Stimulated activated CD8-positive, alpha-beta memory T cell treated with anti-CD3 and anti-CD28 coated beads, Interleukin-7, amount 100 ng/mL, for 24 hours (primary cell): ENCODE results near the gene NGF.
"Not testable (repeated sequence)": the region's sequence is repeated elsewhere in the genome, so short reads cannot be mapped to it uniquely, and the experiment has no call there.

Experiments used
- DNase-seq: peaks from one replicate; pipeline ENCODE4 v3.0.0-alpha.2; 2020; ENCODE audit warnings: low read depth

Gene NGF

DNA sequence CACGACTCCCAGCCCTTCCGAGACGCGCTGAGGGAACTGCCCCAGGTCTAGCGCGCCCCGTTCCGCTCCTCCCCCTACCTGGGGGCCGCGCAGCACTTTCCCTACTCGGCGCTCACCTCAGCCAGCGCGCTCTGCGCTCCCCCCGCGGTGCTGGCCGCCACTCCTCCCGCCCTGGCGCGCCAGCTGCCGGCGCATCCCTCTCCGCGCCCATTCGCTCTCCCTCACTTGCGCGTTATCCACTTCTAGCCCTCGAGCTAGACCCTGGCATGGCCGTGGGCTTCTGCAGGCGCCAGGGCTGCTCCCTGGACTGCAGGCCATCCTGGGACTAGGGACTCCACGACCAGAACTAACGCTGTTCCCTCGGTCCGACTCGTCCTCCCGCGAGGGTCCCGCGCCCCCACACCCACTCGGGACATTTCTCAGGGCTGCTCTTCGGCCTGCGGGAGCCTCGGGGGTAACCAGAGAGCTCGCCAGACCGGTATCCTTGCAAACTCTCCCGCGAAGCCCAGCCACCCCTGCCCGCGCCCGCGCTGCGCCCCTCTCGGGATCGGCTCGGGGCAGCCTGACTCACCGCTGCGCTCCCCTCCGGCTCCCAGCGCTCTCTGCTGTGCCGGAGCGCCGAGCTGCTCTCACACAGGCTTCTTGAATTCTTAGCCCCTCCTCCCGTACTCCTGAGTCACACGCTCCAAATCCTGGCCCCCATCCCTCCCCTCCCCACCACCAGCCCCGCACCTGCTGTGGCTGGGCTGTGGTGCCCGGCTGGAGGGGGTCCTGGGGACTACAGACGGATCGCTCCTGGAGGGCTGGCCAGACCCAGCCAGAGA, at the start of gene NGF:
TSS of gene NGF (minus strand) at position 617 of the 824 bp plus-strand sequence. CDS start 51,454 bp downstream, outside the sequence.
- no peak for DNase-seq

- not testable (repeated sequence) for DNase-seq
Measured at GRCh38 chr1:115383455-115383854, 45.4 kb upstream of the NGF start.

DNA sequence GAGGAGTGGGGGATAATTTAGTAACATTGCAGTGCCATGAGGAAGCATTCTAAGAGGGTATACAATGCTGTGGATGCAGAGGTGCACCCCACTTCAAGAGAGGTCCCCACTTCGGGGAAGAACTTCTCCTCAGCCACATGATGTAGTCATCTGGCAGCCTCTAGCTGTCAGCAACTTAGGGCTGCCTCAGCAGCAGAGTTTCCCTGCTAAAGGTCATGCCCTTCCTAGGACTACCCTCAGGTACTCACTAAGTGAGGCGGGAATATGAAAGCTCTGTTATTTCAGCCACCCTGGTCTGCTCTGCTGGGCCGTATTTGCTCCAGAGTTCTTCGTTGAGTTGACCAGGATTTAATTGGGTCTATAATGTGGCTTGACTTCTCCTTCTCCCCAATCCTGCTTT, 41.9 kb upstream of the NGF start:
- DNase-seq, result no peak

GRCh38 chr1:115377411-115377810, 39.4 kb upstream of the NGF start:
- DNase-seq, result no peak

GRCh38 chr1:115374598-115374997, 36.5 kb upstream of the NGF start:
- no peak for DNase-seq

- no peak for DNase-seq
Measured at GRCh38 chr1:115373305-115373704, 35.3 kb upstream of the NGF start.

GRCh38 chr1:115365738-115366137, 27.7 kb upstream of the NGF start:
- no peak for DNase-seq

DNA sequence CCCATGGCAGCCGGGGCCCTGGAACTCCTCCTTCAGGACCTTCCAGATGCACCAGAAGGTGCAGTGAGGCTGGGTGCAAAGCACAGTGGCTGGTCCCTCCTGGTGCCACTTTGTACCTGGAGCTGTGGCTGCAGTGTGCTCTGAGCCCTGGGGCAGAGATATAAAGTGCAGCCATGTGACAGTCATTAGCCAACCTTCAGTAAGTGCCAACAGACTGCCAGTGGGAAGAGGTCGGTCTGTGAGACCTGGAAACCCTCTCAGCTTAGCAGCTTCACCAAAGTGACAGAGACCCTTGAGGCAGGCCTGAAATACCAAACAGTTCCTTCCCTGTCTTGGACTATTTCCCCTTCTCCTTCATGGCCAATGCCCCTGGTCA, 26.7 kb upstream of the NGF start:
- DNase-seq, result no peak

- no peak for DNase-seq
Measured at GRCh38 chr1:115364046-115364779, 26.2 kb upstream of the NGF start.

DNA sequence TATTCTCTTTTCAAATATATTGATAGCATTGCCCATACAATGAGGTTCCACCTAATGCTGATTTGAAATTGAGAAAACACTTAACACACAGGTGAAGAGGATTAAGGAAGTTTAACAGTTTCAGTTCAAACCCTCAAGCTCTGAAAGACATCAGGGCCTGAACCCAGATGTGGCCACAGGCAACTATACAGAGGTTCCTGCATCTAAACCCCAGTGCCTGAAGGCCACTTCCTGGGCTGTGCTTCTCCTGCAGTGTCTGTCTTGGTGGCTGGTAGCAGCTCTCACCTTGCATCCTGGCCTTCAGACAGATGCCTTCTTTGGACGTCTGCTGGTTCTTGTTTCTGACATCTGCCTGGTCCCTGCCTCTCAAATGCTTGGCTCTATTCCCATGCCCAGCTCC, 25.1 kb upstream of the NGF start:
- DNase-seq, result no peak

DNA sequence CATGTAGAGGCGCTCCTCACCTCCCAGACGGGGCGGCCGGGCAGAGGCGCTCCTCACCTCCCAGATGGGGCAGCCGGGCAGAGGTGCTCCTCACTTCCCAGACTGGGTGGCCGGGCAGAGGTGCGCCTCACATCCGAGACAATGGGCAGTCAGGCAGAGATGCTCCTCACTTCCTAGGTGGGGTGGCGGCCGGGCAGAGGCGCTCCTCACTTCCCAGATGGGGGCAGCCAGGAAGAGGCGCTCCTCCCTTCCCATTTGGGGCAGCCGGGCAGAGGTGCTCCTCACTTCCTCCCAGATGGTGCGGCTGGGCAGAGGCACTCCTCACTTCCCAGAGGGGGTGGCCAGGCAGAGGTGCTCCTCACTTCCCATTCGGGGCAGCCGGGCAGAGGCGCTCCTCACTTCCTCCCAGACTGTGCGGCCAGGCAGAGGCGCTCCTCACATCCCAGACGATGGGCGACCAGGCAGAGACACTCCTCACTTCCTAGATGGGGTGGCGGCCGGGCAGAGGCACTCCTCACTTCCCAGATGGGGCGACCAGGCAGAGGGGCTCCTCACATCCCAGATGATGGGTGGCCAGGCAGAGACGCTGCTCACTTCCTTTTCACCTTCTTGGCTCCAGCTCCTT, 22.6 kb upstream of the NGF start:
- DNase-seq, result not testable (repeated sequence)

DNA sequence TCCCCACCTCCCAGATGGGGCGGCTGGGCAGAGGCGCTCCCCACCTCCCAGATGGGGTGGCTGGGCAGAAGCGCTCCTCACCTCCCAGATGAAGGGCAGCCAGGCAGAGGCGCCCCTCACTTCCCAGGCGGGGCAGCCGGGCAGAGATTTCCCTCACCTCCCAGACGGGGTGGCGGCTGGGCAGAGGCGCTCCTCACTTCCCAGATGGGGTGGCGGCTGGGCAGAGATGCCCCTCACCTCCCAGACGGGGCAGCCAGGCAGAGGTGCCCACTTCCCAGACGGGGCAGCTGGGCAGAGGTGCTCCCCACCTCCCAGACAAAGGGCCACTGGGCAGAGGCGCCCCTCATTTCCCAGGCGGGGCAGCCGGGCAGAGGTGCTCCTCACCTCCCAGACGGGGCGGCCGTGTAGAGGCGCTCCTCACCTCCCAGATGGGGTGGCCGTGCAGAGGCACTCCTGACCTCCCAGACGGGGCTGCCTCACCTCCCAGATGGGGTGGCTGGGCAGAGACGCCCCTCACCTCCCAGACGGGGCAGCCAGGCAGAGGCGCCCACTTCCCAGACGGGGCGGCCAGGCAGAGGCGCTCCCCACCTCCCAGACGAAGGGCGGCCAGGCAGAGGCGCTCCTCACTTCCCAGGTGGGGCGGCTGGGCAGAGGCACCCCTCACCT, 21.9 kb upstream of the NGF start:
- not testable (repeated sequence) for DNase-seq

- DNase-seq, result no peak
Measured at GRCh38 chr1:115356356-115356755, 18.3 kb upstream of the NGF start.

GRCh38 chr1:115355069-115355468, 17.0 kb upstream of the NGF start:
- no peak for DNase-seq

GRCh38 chr1:115351143-115351542, 13.1 kb upstream of the NGF start:
- DNase-seq, result no peak

- no peak for DNase-seq
Measured at GRCh38 chr1:115348636-115349035, 10.6 kb upstream of the NGF start.

- DNase-seq, result no peak
Measured at GRCh38 chr1:115347282-115347681, 9.2 kb upstream of the NGF start.

DNA sequence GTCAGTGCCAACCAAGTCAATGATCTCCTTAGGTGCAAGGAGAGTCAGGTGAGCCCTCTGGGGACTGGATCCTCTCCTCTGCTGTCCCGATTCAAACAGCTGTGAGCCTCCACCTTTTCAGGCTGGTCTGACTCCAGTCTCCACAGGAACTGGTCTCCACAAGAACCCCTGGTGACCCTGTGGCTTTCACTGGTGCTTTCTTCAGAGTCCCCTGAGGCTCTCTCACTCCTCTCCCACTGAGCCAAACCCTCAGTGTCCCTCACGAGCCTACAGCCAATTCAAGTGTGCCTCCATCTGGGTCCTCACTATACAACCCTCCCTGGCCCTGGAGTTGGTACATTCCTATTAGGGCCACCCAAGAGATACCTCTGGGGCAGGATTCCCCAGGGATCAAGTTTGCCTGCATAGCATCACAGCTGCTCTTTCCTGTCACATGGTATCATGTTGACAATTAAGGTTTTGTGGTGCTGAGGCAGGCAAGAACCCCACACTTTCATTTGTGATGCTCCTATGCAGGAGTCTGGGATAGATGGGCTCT, 5.2 kb upstream of the NGF start:
- DNase-seq, result no peak

GRCh38 chr1:115341948-115342347, 3.9 kb upstream of the NGF start:
- no peak for DNase-seq

- no peak for DNase-seq
Measured at GRCh38 chr1:115340879-115341278, 2.8 kb upstream of the NGF start.

DNA sequence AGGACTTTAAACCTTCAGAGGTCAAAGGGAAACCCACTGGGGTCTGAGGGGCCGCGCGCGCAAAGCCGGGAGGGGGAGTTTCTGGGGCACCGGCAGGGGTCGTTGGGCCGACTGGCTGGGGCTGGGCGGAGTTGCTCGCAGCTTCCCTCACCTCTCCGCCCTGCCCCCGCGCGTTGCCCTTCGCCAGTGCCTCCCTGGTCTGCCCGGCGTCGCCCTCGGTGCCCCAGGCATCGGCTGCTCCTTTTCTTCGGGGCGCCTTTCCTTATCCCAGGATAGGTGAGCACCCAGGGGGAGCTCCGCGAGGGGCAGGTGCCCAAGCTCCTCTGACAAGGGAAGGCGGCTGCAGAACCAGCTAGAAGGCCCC, 390 bp upstream of the NGF start:
- DNase-seq, result no peak

DNA sequence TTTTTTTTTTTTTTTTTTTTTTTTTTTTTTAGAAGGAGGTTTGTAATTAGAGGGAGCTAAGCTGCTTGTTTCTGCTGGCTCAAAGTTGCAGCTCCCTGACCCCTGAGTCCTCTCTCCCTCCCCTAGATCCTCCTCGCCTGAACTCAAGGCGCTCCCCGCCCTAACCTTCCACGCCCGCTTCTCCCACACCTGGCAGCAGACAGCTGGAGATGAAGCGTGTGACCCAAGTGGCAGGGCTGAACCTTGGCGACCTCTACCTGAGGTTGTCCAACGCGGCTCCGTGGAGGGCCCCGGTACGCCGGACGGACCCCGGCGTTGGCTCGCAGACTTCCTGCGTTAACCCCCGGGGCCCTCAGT, 795 bp downstream of the NGF start:
- DNase-seq, result no peak
